Measurements from ENCODE around the gene CSGALNACT2. TPM values are rescaled to one million over a fixed set of nuclear protein-coding genes. Genes with fewer than 3 reads are reported as not detected.

CSGALNACT2 gene
- total RNA-seq, 1 experiment from 2014 or later, result 3.9 TPM

GRCh38 chr10:43202657-43203447 lies 64.6 kb downstream of the CSGALNACT2 start:
- no peak for DNase-seq (ENCODE audit: low spot score)

DNA sequence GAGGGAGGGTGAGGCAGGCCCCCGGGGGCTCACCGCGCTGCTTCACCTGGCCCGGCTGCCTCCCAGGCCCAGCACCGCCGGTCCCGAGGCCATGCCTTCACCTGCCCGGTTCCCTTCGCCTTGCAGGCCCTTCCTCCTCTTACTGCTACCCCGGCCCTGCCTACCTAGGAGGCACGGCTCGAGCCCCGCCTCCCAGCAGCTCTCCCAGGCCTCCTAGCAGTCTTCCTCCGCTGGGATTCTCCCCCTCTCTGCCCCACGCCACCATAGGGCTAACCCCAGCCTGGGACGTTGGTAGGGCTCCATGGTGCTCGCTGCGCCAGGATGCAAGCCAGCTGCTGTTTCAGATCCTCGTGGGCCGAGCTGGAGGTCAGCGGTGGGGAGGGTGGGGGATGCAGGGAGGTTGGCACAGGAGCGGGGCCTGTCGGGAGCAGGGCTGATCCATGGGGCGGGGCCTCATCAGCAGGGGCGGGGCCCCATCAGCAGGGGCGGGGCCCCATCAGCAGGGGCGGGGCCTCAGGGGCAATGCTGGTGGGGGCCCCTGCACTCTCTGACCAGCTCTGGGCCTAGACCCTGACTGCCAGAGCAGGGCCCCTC lies 65.3 kb downstream of the CSGALNACT2 start:
- no peak for DNase-seq (ENCODE audit: low spot score)

DNA sequence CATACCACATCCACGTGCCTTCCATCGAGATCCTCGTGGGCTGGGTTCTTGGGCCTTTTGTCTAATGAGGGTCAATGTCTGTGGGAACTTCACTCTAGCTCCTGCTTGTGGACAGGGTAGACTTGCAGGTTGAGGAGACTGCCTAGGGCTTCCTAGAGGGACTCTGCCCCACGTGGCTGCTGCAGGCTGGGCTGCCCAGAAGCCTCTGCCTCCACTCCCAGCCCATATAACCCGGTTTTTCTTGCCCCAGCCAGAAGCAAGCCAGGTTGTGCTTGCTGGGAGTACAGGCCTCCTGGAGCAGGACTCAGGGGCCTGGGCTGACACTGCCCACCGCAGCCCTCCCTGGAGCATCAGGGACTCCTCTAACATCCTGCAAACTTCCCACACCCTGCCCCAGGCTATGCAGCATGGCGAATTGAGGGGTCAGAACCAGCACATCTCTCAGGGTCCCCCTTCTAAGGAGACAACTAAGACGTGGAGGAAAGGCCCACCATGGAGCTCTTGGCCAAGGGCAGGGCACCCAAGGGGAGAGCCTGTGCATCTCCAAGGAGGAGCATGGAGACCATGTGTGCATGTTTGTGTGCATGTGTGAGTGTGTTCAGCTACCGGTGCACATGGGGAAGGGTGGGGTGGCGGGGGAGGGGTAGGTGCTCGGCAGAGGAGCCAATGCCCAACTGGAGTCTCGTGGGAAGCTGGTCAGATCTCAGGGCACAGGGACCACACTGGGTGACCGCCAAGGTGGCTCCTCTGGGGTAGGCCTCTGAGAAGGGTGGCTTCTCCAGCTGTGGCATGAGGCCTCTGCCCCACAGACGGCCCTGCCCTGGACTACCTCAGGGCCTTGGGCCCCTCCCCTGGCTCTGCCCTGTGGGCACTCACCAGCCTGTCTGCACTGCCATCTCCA lies 66.0 kb downstream of the CSGALNACT2 start:
- no peak for DNase-seq (ENCODE audit: low spot score)

DNA sequence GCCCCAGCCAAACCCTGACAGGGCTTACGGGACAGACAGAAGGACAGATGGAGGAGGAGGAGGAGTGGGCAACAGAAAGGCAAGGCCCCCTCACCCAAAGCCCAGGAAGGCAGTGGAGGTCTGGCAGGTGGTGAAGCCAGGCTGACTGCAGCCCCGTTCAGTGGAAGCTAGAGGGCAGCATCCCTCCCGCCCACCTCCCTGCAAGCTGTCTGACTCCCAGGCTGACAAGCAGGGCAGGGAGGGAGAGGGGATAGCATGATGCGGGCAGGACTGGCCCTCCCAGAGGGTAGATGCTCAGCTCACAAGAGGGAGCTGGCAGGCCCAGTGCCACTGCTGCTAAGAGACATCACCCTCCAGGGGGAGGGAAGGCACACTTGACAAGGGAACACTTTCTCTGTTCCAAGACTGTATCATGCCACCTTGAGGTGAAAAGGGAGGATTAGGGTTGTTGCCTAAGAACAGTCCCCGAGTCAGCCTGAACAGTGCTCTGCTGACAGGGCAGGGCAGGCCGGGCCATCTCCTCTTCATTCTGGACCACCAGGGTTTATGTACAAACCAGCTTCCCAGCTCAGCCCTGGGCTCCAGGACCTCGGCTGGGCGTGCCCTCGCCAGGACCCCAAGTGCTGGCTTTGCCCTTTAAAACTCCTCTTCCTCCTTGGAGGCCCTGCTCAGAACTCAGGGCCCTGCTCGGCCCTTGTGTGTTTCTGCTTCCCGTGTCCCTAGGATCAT lies 66.9 kb downstream of the CSGALNACT2 start:
- DNase-seq (ENCODE audit: low spot score), result peak; percentile 51

- DNase-seq (ENCODE audit: low spot score), result no peak
Observed at GRCh38 chr10:43205681-43206390, 67.6 kb downstream of the CSGALNACT2 start.

DNA sequence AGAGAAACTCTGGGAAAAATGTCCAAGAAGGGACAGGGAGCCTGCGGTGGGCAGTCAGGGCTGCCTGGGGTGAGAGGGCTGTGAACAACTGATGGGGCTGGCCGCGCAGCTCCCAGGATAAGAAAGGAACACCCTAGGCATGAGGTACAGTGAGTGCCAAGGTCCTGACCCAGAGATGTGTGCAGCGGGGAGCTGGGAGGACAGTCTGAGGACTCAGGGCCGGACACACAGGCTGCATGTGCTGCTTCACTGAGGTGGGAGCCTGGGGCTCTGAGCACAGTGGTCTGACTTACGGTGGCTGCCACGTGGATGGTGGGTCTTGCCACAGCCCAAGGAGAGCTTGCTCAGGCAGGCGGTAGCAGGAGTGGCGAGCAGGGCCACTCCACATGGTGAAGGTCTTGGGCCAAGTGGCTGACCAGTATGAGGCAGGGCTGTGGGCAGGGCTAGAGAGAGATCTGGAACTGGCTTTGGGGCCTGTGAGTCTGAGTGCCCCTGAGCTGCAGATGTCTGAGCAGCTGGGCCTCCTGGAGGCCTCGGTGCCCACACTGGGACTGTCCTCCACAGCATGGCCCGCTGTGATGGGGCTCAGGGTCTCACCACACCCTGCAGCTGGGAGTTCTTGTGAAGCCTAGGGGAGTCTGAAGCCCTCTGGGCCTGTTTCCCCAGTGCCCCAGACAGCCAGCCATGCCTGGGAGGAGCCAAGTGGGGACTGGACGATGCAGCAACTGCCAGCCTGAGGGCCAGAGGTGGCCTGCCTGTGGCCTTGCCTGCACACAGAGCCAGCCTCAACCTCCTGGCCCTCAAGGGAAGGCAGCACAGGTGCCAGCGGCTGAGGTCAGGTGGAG lies 68.4 kb downstream of the CSGALNACT2 start:
- DNase-seq (ENCODE audit: low spot score), result no peak

DNA sequence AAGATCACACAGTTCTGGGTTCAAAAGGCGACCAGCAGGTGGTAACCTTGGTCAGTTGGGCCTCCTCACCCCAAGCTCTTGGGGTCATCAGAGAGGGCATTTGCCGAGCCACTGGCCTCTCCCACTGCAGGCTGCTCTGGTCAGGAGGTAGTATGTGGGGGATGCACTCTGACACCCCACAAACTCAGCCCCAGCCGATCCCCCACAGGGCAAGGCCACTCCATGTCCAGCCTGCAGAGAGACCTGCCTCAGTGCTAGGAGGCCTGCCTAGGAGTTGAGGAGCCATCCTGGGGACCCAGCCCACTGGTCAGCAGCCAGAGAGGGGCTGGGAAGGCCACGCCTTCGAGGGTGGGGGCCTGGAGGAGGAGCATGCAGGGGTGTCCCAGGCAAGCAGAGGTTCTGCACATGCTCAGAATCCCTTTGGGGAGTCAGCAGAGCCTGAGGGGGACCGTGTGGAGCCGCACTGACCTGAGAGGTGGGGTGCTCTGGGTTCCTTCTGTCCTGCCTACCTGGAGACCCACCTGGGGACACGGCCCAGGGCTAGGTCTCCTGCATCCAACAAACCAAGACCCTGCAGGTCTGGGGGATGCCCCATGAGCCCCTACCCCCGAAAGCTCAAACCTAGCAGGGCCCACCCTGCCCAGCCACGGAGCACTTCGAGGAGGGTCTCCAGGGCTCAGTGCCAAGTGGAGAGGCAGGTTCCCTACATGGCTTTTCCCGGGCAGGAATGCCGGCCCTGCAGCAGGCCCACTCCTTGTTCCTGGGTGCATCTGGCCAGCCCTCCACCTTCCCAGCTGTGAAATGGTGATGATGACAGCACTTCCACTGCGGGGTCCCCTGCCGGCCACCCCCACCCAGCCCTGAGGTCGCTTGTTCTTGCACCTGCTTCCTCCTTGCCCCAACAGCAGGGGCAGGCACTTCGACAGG lies 70.2 kb downstream of the CSGALNACT2 start:
- no peak for DNase-seq (ENCODE audit: low spot score)

DNA sequence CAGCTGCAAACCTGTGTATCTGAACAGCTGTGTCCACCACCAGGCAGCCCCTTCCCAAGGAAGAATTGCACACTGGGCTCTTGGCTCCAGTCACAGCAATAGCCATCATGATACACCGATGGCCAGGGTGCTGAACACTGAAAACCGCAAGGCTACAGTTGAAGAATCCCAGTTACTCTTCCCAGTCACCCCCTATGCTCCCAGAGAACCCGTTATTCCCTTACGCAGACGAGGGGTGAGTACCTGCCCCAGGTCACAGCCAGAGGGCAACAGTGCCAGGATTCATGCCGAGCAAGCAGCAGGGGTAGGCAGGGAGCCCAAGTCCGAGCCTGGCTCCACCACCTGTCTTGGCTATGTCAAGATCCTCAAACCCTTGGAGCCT lies 70.8 kb downstream of the CSGALNACT2 start:
- DNase-seq (ENCODE audit: low spot score), result no peak

DNA sequence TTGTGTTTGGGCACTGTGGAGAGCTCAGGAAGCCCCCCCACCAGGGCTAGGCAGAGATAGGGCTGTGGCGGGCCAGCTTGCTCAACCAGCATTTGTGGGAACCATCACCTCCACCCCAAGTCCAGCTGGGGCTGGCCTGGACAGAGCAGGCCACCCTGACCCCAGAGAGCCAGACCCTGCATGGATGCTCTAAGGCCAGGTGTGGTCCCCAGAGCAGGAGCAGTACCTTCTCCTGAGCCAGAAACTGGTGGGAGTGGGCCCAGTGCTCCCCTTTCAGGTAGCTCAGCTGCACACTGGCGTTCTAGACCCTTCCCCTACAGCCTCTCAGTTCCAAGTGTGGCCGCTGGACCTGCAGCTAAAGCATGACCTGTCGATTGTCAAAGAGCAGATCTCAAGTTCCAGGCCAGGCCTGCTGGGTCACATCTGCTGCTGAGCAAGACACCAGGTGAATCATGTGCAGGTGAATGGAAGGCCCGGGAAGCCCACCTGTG lies 71.5 kb downstream of the CSGALNACT2 start:
- no peak for DNase-seq (ENCODE audit: low spot score)

- no peak for DNase-seq (ENCODE audit: low spot score)
Observed at GRCh38 chr10:43210556-43210955, 72.3 kb downstream of the CSGALNACT2 start.

GRCh38 chr10:43211030-43211429 lies 72.8 kb downstream of the CSGALNACT2 start:
- no peak for DNase-seq (ENCODE audit: low spot score)

- DNase-seq (ENCODE audit: low spot score), result no peak
Observed at GRCh38 chr10:43211431-43212042, 73.3 kb downstream of the CSGALNACT2 start.

- no peak for DNase-seq (ENCODE audit: low spot score)
Observed at GRCh38 chr10:43212043-43212721, 73.9 kb downstream of the CSGALNACT2 start.

DNA sequence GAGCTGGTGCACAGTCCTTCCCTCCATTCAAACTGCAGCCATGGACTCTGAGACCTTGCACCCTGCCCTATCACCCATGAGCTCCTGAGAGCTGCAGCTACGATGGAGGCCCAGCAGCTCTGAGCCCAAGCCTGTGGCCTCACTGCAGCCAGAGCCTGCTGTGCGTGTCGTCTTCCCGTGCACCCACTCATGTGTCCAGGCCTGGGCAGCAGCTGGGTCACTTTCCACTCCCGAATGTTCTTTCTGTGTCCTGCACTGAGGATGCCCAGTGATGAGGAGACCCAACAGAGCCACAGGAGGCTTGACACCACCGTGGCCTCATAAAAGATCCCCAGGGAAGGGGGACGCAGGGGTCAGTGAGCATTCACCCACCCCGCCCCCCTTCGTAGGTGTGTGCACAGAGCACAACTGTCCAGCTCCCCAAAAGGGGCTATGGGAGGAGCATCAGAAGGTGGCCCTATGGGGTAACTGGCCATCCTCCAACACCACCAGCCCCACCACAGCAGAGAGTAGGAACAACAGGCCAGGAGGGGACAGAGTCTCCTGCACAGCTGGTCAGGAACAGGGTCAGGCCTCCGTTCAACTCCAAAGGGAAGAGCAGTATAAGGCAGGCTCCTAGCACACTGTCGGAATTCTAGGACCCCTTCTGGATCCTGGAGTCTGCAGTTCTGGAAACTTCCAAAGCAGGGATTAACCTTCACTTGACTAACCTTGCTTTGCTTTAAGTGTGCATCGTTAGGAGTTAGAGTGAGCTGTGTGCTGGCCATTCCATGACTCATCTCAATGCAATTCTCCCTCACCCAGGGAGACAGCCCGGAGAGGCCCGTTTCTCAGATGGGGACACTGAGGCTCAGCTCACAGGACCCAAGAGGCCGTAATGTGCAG lies 76.1 kb downstream of the CSGALNACT2 start:
- no peak for DNase-seq (ENCODE audit: low spot score)

DNA sequence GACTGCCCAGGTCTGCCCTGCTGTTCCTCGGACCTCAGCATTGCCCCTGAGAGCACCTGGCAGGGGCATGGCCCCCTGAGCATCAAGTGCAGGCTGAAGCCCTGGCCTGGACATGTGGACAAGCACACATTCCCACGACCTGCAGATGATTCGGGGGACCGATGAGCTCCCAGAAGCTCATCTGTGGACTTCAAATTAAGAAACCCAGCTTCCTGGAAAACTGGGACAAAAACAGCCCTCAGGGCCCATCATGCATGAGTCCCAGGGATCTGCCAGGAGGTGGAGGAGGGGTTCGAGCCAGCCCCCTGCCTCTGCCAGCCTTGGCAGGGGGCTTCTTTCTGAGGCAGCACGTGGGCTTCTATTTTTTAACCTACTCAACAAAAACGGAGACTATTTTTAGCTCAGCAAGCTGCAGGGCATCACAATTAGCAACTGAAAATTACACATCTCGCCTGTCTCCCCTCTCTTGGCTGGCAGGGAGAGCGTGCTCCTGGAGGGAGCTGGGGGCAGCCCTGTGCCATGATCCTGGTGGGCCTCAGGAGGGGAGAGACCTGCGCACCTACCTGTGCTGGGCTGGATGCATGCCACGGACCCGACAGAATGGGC lies 76.8 kb downstream of the CSGALNACT2 start:
- DNase-seq (ENCODE audit: low spot score), result no peak

DNA sequence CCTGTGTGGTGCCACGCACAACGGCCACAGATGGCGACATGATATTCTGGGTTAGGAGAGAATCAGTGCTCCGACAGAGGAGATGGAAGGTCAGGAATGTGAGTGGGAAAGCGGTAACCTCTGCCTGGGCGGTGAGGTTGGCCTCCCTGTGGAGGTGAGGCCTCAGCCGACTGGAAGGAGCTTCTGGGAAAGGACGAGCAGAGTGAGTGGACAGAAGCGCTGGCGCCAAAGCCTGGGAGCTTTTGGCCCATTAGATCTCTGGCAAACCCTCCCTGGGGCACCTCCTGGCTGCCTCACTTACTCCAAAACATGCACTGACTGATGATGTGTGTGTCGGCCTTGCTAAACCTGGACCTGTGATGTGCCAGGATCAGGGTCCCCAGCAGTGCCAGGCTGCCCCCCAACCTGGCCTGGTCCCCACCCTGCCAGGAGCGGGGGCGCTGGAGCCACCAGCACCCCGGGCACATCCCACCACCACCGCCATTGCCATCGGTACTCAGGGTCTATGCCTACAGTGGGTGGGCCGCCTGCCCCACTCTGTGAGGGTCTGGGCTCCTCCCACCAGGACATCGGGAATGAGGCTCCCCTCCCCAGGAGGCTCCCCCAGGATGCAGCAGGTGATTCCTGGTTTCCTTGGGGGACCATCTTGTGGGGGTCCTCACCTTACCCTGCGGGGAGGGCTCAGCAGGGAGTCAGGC lies 77.7 kb downstream of the CSGALNACT2 start:
- DNase-seq (ENCODE audit: low spot score), result no peak
